SK-N-SH (cell line): Measurements from ENCODE around the gene IFT20. TPM values are rescaled to one million over a fixed set of nuclear protein-coding genes. Genes with fewer than 3 reads are reported as not detected.

ENCODE experiments used
- CTCF ChIA-PET: fragments of 300-600, 350-600 bp; formaldehyde crosslinking; extraction: SDS; loops from one replicate; lab custom pipeline; 2021; lab: Yijun Ruan, JAX
- POLR2A ChIA-PET: fragments of 350-600 bp; sonication (Branson Sonifier 250); formaldehyde crosslinking; extraction: SDS; loops from one replicate; lab custom pipeline; 2020; ENCODE audit warnings: antibody characterized with exemption, inconsistent platforms; lab: Yijun Ruan, JAX
- DNase-seq: peaks from one replicate; pipeline ENCODE4 v3.0.0; 2012
- H2AFZ ChIP-seq: fragments of 200-600 bp; sonication (generic); 2 replicates; pipeline ENCODE4 v1.8.1; 2016; ENCODE audit warnings: antibody characterized with exemption, mild to moderate bottlenecking, low read depth
- H3F3A ChIP-seq: fragments of 200-600 bp; sonication (generic); replicated peaks from 2 replicates; pipeline ENCODE3; 2016; ENCODE audit warnings: antibody characterized with exemption, mild to moderate bottlenecking; ENCODE audit not compliant: insufficient read depth
- H3K27ac ChIP-seq, 2 experiments: fragments of 200-500 bp in 1 of 2; fragments of 200-600 bp in 1 of 2; sonication (Bioruptor generic) in 1 of 2; sonication (generic), shearing (Covaris generic) in 1 of 2; 2 replicates each; pipeline versions ENCODE4 v1.5.1 to v1.6.1; 2014 to 2016; ENCODE audit warnings: low read depth in 2 of 2, inconsistent platforms in 1 of 2, low read length in 1 of 2, mild to moderate bottlenecking in 1 of 2, mixed read lengths in 1 of 2
- H3K27me3 ChIP-seq: fragments of 200-600 bp; sonication (generic), shearing (Covaris generic); 2 replicates; pipeline ENCODE4 v1.6.1; 2016; ENCODE audit warnings: mixed run types; ENCODE audit not compliant: insufficient read depth
- H3K36me3 ChIP-seq, 2 experiments: fragments of 200-500 bp in 1 of 2; fragments of 200-600 bp in 1 of 2; sonication (Bioruptor generic) in 1 of 2; sonication (generic) in 1 of 2; replicated peaks in 1 of 2; 2 replicates each; pipeline versions ENCODE3 to v1.5.1; 2014 to 2016; ENCODE audit warnings: low read length in 1 of 2, mild to moderate bottlenecking in 1 of 2; ENCODE audit not compliant: insufficient read depth in 2 of 2, control insufficient read depth in 1 of 2
- H3K4me1 ChIP-seq, 2 experiments: fragments of 200-500 bp in 1 of 2; fragments of 200-600 bp in 1 of 2; sonication (Bioruptor generic) in 1 of 2; sonication (generic), shearing (Covaris generic) in 1 of 2; 2 replicates each; pipeline versions ENCODE4 v1.5.1 to v1.6.1; 2014 to 2016; ENCODE audit warnings: low read depth in 1 of 2, low read length in 1 of 2, mixed run types in 1 of 2; ENCODE audit not compliant: insufficient read depth in 2 of 2, control insufficient read depth in 1 of 2
- H3K4me2 ChIP-seq: fragments of 200-600 bp; sonication (generic), shearing (Covaris generic); 2 replicates; pipeline ENCODE4 v1.6.1; 2017; ENCODE audit warnings: mixed run types
- H3K4me3 ChIP-seq, 2 experiments: fragments of 200-500 bp in 1 of 2; fragments of 200-600 bp in 1 of 2; sonication (Bioruptor generic) in 1 of 2; sonication (generic), shearing (Covaris generic) in 1 of 2; 2 replicates each; pipeline versions ENCODE4 v1.5.1 to v1.8.1; 2014 to 2016; ENCODE audit warnings: low read depth in 2 of 2, inconsistent platforms in 1 of 2, low read length in 1 of 2, mild to moderate bottlenecking in 1 of 2, mixed read lengths in 1 of 2, moderate library complexity in 1 of 2
- H3K79me2 ChIP-seq: fragments of 200-600 bp; sonication (generic); 2 replicates; pipeline ENCODE4 v1.8.1; 2017; ENCODE audit warnings: mild to moderate bottlenecking; ENCODE audit not compliant: insufficient read depth
- H3K9ac ChIP-seq: fragments of 200-600 bp; sonication (generic); 2 replicates; pipeline ENCODE4 v1.6.1; 2017; ENCODE audit warnings: mixed run types
- H3K9me2 ChIP-seq: fragments of 200-600 bp; sonication (generic); 2 replicates; pipeline ENCODE4 v1.6.1; 2017; ENCODE audit warnings: mixed run types
- H3K9me3 ChIP-seq: fragments of 200-600 bp; sonication (generic); 2 replicates; pipeline ENCODE4 v1.6.1; 2017; ENCODE audit warnings: mixed run types, mild to moderate bottlenecking, moderate library complexity
- H4K20me1 ChIP-seq: fragments of 200-600 bp; sonication (generic); 2 replicates; pipeline ENCODE4 v1.6.1; 2017; ENCODE audit warnings: mild to moderate bottlenecking, mixed run types; ENCODE audit not compliant: insufficient read depth
- CTCF ChIP-seq: fragments of 200-600 bp; sonication (generic); IDR thresholded peaks from 2 replicates; pipeline ENCODE4 v1.6.1; 2017; ENCODE audit warnings: antibody characterized with exemption, mild to moderate bottlenecking, moderate library complexity
- ELF1 ChIP-seq: IDR thresholded peaks from 2 replicates; pipeline ENCODE4 v1.4.0; 2012
- EP300 ChIP-seq, 2 experiments: IDR thresholded peaks; 2 replicates each; pipeline versions ENCODE4 v1.4.0 to v1.6.1; 2012; ENCODE audit warnings: borderline replicate concordance in 1 of 2, low read depth in 1 of 2, low read length in 1 of 2
- FOSL2 ChIP-seq: IDR thresholded peaks from 2 replicates; pipeline ENCODE4 v1.4.0; 2012; ENCODE audit warnings: low read depth, mild to moderate bottlenecking, moderate library complexity, borderline replicate concordance
- FOXJ3 ChIP-seq: sonication (generic); formaldehyde crosslinking; IDR thresholded peaks from 2 replicates; pipeline ENCODE4 v1.5.1; 2020; ENCODE audit warnings: mild to moderate bottlenecking, missing genetic modification reagents
- GABPA ChIP-seq: IDR thresholded peaks from 2 replicates; pipeline ENCODE4 v1.4.0; 2012; ENCODE audit warnings: low read depth, mild to moderate bottlenecking
- GATA2 ChIP-seq: sonication (generic); formaldehyde crosslinking; IDR thresholded peaks from 2 replicates; pipeline ENCODE4 v1.5.0; 2020; ENCODE audit warnings: mild to moderate bottlenecking, missing genetic modification reagents
- IRF3 ChIP-seq: fragments of 150-350 bp; IDR thresholded peaks from 2 replicates; pipeline ENCODE4 v1.6.1; 2016; ENCODE audit warnings: mild to moderate bottlenecking, low read depth, low read length
- MAX ChIP-seq: IDR thresholded peaks from 2 replicates; pipeline ENCODE4 v1.4.0; 2012; ENCODE audit warnings: low read depth
- MEF2A ChIP-seq: IDR thresholded peaks from 2 replicates; pipeline ENCODE4 v1.4.0; 2012; ENCODE audit warnings: low read depth, borderline replicate concordance
- NRF1 ChIP-seq: IDR thresholded peaks from 2 replicates; pipeline ENCODE4 v1.6.1; 2012; ENCODE audit warnings: low read depth, mild to moderate bottlenecking, low read length
- POLR2AphosphoS5 ChIP-seq: IDR thresholded peaks from 2 replicates; pipeline ENCODE4 v1.6.1; 2012; ENCODE audit warnings: low read depth, low read length
- REST ChIP-seq: IDR thresholded peaks from 2 replicates; pipeline ENCODE4 v1.6.1; 2012; ENCODE audit warnings: mild to moderate bottlenecking, low read depth, low read length, moderate library complexity
- RXRA ChIP-seq: IDR thresholded peaks from 2 replicates; pipeline ENCODE4 v1.4.0; 2012; ENCODE audit warnings: low read depth, mild to moderate bottlenecking, borderline replicate concordance
- SIN3A ChIP-seq: IDR thresholded peaks from 2 replicates; pipeline ENCODE4 v1.6.1; 2012; ENCODE audit warnings: low read depth, mild to moderate bottlenecking, low read length, moderate library complexity, borderline replicate concordance
- SMC3 ChIP-seq: IDR thresholded peaks from 2 replicates; pipeline ENCODE4 v1.6.1; 2012; ENCODE audit warnings: low read depth, low read length, improper control_type of control experiment
- TAF1 ChIP-seq: IDR thresholded peaks from 2 replicates; pipeline ENCODE4 v1.6.1; 2012; ENCODE audit warnings: low read depth, mild to moderate bottlenecking, low read length, moderate library complexity, borderline replicate concordance
- TEAD4 ChIP-seq: IDR thresholded peaks from 2 replicates; pipeline ENCODE4 v1.4.0; 2012; ENCODE audit warnings: mild to moderate bottlenecking, borderline replicate concordance; ENCODE audit not compliant: insufficient read depth
- USF1 ChIP-seq: IDR thresholded peaks from 2 replicates; pipeline ENCODE4 v1.4.0; 2012; ENCODE audit warnings: low read depth, borderline replicate concordance
- USF2 ChIP-seq: fragments of 150-350 bp; IDR thresholded peaks from 2 replicates; pipeline ENCODE4 v1.6.1; 2017; ENCODE audit warnings: antibody characterized with exemption, low read length, low read depth, borderline replicate concordance
- WGBS: methylation state at CpG from one replicate; pipeline ENCODE4 v1.1.6; 2017; ENCODE audit warnings: low lambda C conversion rate; 5-methylcytosine and 5-hydroxymethylcytosine counted together
- polyA plus RNA-seq, 3 experiments: library from polyadenylated mRNA; depleted of rRNA; stranded (reverse); fragments of >200 nt; gene quantifications; 2 replicates each; pipeline ENCODE4 v1.2.3, GENCODE V29; 2012

Gene IFT20
- polyA plus RNA-seq (2012; rRNA removed), result 73.9 and 75.6 TPM in 2 replicates
- polyA plus RNA-seq (2012; cell fraction: cytosol; rRNA removed), result 54.3 and 71.7 TPM in 2 replicates
- polyA plus RNA-seq (2012; cell fraction: nucleus; rRNA removed), result 119 and 179 TPM in 2 replicates

- Histone ChIP-seq H3K4me3 (peak within 1 kb of the TSS; percentile 78 to 91), H3K27ac (peak within 1 kb of the TSS; percentile 85 to 89), H2AFZ (peak within 1 kb of the TSS; percentile 57; the same call in 1 of the 2 replicates), H3K9me3 (no peaks in the 10 kb centered on the region), H3F3A (peaks cover 19% of the 10 kb centered on the region), H3K79me2 (peaks cover 89% of the 10 kb centered on the region), H3K27me3 (no peaks in the 10 kb centered on the region), H3K4me2 (peak within 1 kb of the TSS; percentile 87), H3K9me2 (no peaks in the 10 kb centered on the region), H3K36me3 (peaks cover 12 to 28% of the 10 kb centered on the region in 2 experiments), H4K20me1 (peaks cover 33% of the 10 kb centered on the region; the same call in 1 of the 2 replicates), H3K4me1 (peaks cover 11 to 21% of the 10 kb centered on the region in 2 experiments; a peak in 3 of 4 replicates), H3K9ac (peak within 1 kb of the TSS; percentile 90)
- CTCF ChIA-PET, result interaction anchor here (0.7 to 3.8 kb wide), 14 partner anchors 10 to 579 kb away, joined by 3 to 19 read pairs (median 4); partner anchors contain the start of genes LYRM9, POLDIP2 and VTN
- DNase-seq, result peak; percentile 95
- WGBS, result 0% methylated on average over 32 of the region's 62 CpGs
- POLR2A ChIA-PET, result interaction anchor here (0.9 to 2.3 kb wide), 11 partner anchors 9 to 384 kb away, joined by 3 to 25 read pairs (median 8); partner anchors contain the start of genes POLDIP2, RPL23A, SARM1 and SLC46A1
- TF ChIP-seq CTCF, result no peak
- peak; percentile 22; the same call in 1 of the 2 replicates for TF ChIP-seq NRF1
- peak; percentile 82; the same call in 1 of the 2 replicates for TF ChIP-seq SIN3A
- TF ChIP-seq TEAD4, result no peak
- no peak for TF ChIP-seq USF2
- peak; percentile 75 for TF ChIP-seq POLR2AphosphoS5
- TF ChIP-seq SMC3, result no peak
- peak; percentile 83 for TF ChIP-seq ELF1
- TF ChIP-seq EP300 (IDR thresholded peaks at IDR 0.05; ENCODE audit: borderline replicate concordance in 1 of 2, low read depth in 1 of 2, low read length in 1 of 2), result no peak
- TF ChIP-seq GABPA, result peak; percentile 97
- TF ChIP-seq RXRA, result no peak
- peak; percentile 38 for TF ChIP-seq TAF1
- no peak for TF ChIP-seq REST
- TF ChIP-seq IRF3, result no peak
- TF ChIP-seq FOXJ3, result peak; percentile 80; the same call in 1 of the 2 replicates
- TF ChIP-seq FOSL2, result no peak
- no peak for TF ChIP-seq MEF2A
- TF ChIP-seq USF1, result no peak
- peak; percentile 40; the same call in 1 of the 2 replicates for TF ChIP-seq MAX
- no peak for TF ChIP-seq GATA2 (CRISPR knock-in tag)
Measured at GRCh38 chr17:28335201-28335958, at the start of gene IFT20, which contains the start of gene TNFAIP1. TSS of gene IFT20 (minus strand) at chr17:28335472. CDS start at chr17:28331985, 3,487 bp downstream. TSS of gene TNFAIP1 (plus strand) at chr17:28335761. CDS start at chr17:28339522, 3,761 bp downstream.
